ENCODE measurements around the gene ADGRB3. TPM values are rescaled to one million over a fixed set of nuclear protein-coding genes. Genes with fewer than 3 reads are reported as not detected.

The ADGRB3 gene
- total RNA-seq, 1 donor from 2014 or later: 3.5 TPM

GRCh38 chr6:68697394-68697793 is 62.3 kb downstream of the ADGRB3 start:
- Histone ChIP-seq H3K4me1 (no peaks in the 10 kb centered on the region), H3K27me3 (no peaks in the 10 kb centered on the region), H3K4me3 (no peak overlapping the region), H3K27ac (no peak overlapping the region), H3K9me3 (no peaks in the 10 kb centered on the region), H3K36me3 (no peaks in the 10 kb centered on the region)
- TF ChIP-seq CTCF (IDR thresholded peaks at IDR 0.05): no peak
- DNase-seq (no peak), ATAC-seq (no peak)
- intact Hi-C loops (cut with DNase I): no loop called here

DNA sequence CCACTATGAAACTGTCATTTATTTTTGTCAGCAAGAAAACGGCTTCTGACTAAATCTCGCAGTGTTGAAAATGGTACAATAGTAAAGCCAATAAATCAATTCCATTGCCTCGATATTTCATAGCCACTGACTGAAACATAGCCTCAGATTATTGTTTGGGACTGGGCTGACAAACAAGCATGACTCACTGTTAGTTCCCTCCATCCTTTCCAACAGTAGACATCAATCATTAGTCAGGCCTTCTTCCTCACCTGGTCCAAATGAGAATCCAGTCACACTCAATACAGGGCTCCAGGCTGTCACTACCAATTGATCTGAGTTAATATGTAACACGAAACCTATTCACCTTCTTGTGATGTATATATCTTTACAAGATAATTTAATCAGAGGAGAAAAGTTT is 66.1 kb downstream of the ADGRB3 start:
- no peaks in the 10 kb centered on the region for H3K9me3 ChIP-seq
- H3K4me1 ChIP-seq: no peaks in the 10 kb centered on the region
- intact Hi-C loops (cut with DNase I): no loop called here
- H3K4me3 ChIP-seq: no peak overlapping the region
- no peak for DNase-seq
- H3K27ac ChIP-seq: no peak overlapping the region
- H3K36me3 ChIP-seq: no peaks in the 10 kb centered on the region
- no peak for ATAC-seq
- H3K27me3 ChIP-seq: no peaks in the 10 kb centered on the region
- TF ChIP-seq CTCF (IDR thresholded peaks at IDR 0.05): no peak

GRCh38 chr6:68704485-68704884 is 69.4 kb downstream of the ADGRB3 start:
- Histone ChIP-seq H3K9me3 (no peaks in the 10 kb centered on the region), H3K27me3 (no peaks in the 10 kb centered on the region), H3K36me3 (no peaks in the 10 kb centered on the region), H3K27ac (no peak overlapping the region), H3K4me3 (no peak overlapping the region), H3K4me1 (no peaks in the 10 kb centered on the region)
- DNase-seq: no peak
- no peak for TF ChIP-seq CTCF (IDR thresholded peaks at IDR 0.05)
- ATAC-seq: no peak
- intact Hi-C loops (cut with DNase I): no loop called here

DNA sequence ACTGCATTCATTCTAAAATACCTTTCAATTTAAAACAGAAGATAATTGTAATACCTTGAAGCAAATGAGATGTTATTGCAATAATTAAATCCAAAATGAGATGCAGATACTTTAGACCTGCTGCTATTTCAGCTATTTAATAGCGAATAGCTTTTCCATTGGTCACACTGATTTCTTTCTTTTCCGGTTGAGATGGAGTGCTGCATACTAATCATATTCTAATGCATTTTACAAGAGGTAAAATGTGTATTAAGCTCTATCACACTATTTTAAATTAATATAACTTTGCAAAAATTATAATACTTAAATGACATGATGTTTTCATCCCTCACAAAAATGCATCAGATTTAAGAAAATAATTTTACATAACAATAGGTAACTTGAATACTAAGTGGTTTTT is 74.0 kb downstream of the ADGRB3 start:
- no peak for TF ChIP-seq CTCF (IDR thresholded peaks at IDR 0.05)
- intact Hi-C loops (cut with DNase I): no loop called here
- ATAC-seq: no peak

DNA sequence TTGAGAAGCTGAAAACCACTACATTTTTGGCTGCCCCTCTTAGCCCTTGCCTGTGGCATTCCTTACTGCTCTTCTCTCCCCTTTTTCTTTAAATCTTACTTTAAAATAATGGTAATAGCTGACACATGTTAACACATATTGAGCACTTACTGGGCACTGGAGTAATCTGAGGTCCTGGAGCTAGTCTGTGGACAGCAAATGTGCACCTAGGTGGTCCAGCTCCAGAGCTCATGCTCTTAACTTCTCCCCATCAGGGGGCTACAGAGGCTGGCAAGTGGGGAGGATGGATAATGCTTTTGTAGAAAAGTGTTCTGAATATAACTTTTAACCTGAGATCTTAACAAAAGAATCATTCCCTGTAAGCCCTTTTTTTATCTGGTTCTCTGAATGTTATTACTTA is 74.8 kb downstream of the ADGRB3 start:
- ATAC-seq (no peak), DNase-seq (no peak)
- intact Hi-C loops (cut with DNase I): no loop called here

More for the DNA sequence above, 74.0 kb downstream of the ADGRB3 start:
- no peak for DNase-seq
- H3K27me3 ChIP-seq: no peaks in the 10 kb centered on the region
- H3K9me3 ChIP-seq: no peaks in the 10 kb centered on the region
- H3K4me3 ChIP-seq: no peak overlapping the region
- H3K27ac ChIP-seq: no peak overlapping the region
- H3K36me3 ChIP-seq: no peaks in the 10 kb centered on the region
- H3K4me1 ChIP-seq: no peaks in the 10 kb centered on the region

More for the DNA sequence above, 74.8 kb downstream of the ADGRB3 start:
- TF ChIP-seq CTCF (IDR thresholded peaks at IDR 0.05): no peak
- H3K27ac ChIP-seq: no peak overlapping the region
- H3K4me1 ChIP-seq: no peaks in the 10 kb centered on the region
- no peaks in the 10 kb centered on the region for H3K36me3 ChIP-seq
- H3K9me3 ChIP-seq: no peaks in the 10 kb centered on the region
- H3K4me3 ChIP-seq: no peak overlapping the region
- H3K27me3 ChIP-seq: no peaks in the 10 kb centered on the region

Measured in upper lobe of right lung (tissue), 1 donor.